Measurements from ENCODE around the gene FAM83C. TPM values are rescaled to one million over a fixed set of nuclear protein-coding genes. Genes with fewer than 3 reads are reported as not detected.

FAM83C gene
- total and polyA plus RNA-seq, 9 of the 15 experiments (the other 6 are each of a cell fraction or from before 2014, with no cell fraction given): not detected

GRCh38 chr20:35285806-35286076 is 6.5 kb downstream of the FAM83C start (continued):
- TF ChIP-seq CAMTA2 (CRISPR knock-in tag; conservative IDR thresholded peaks at IDR 0.05) (no peak), ZNF316 (IDR thresholded peaks at IDR 0.05) (peak; percentile 100), ATF1 (CRISPR knock-in tag; IDR thresholded peaks at IDR 0.05) (peak; percentile 40; the same call in 1 of the 2 replicates), ATF1 (tag; IDR thresholded peaks at IDR 0.05) (peak; percentile 97), BACH1 (tag; IDR thresholded peaks at IDR 0.05) (peak; percentile 84; the same call in 1 of the 2 replicates), HLTF (IDR thresholded peaks at IDR 0.05) (no peak), RHOXF2B (CRISPR knock-in tag; conservative IDR thresholded peaks at IDR 0.05) (no peak), KHSRP (IDR thresholded peaks at IDR 0.05) (peak; percentile 93), NCOA1 (IDR thresholded peaks at IDR 0.05; ENCODE audit: low read depth) (peak; percentile 96), KDM1A (IDR thresholded peaks at IDR 0.05) (peak; percentile 59 to 75; a peak in 2 of 4 replicates), IRF1 (CRISPR knock-in tag; IDR thresholded peaks at IDR 0.05; ENCODE audit: borderline replicate concordance) (no peak), PHF20 (IDR thresholded peaks at IDR 0.05; ENCODE audit: partially characterized antibody) (peak; percentile 7), ZNF354B (CRISPR knock-in tag; IDR thresholded peaks at IDR 0.05) (no peak), HNRNPH1 (optimal IDR thresholded peaks at IDR 0.05; ENCODE audit: low read depth, low read length) (no peak), NFIC (IDR thresholded peaks at IDR 0.05) (0 out of 2 replicates have a peak, but pooled peaks have one; percentile 16), MTA3 (IDR thresholded peaks at IDR 0.05; ENCODE audit: borderline replicate concordance) (peak; percentile 96; the same call in 1 of the 2 replicates), MAFF (IDR thresholded peaks at IDR 0.05; ENCODE audit: low read length) (peak; percentile 97), ZNF175 (CRISPR knock-in tag; IDR thresholded peaks at IDR 0.05; ENCODE audit: low read depth) (0 out of 2 replicates have a peak, but pooled peaks have one; percentile 1), C11orf30 (IDR thresholded peaks at IDR 0.05; ENCODE audit: low read depth) (peak; percentile 100), SMARCA4 (IDR thresholded peaks at IDR 0.05) (peak; percentile 78), NUFIP1 (IDR thresholded peaks at IDR 0.05; ENCODE audit: partially characterized antibody) (peak; percentile 83), POLR2B (IDR thresholded peaks at IDR 0.05; ENCODE audit: low read depth, partially characterized antibody) (peak; percentile 29)
- TF ChIP-seq, protein P1, sequence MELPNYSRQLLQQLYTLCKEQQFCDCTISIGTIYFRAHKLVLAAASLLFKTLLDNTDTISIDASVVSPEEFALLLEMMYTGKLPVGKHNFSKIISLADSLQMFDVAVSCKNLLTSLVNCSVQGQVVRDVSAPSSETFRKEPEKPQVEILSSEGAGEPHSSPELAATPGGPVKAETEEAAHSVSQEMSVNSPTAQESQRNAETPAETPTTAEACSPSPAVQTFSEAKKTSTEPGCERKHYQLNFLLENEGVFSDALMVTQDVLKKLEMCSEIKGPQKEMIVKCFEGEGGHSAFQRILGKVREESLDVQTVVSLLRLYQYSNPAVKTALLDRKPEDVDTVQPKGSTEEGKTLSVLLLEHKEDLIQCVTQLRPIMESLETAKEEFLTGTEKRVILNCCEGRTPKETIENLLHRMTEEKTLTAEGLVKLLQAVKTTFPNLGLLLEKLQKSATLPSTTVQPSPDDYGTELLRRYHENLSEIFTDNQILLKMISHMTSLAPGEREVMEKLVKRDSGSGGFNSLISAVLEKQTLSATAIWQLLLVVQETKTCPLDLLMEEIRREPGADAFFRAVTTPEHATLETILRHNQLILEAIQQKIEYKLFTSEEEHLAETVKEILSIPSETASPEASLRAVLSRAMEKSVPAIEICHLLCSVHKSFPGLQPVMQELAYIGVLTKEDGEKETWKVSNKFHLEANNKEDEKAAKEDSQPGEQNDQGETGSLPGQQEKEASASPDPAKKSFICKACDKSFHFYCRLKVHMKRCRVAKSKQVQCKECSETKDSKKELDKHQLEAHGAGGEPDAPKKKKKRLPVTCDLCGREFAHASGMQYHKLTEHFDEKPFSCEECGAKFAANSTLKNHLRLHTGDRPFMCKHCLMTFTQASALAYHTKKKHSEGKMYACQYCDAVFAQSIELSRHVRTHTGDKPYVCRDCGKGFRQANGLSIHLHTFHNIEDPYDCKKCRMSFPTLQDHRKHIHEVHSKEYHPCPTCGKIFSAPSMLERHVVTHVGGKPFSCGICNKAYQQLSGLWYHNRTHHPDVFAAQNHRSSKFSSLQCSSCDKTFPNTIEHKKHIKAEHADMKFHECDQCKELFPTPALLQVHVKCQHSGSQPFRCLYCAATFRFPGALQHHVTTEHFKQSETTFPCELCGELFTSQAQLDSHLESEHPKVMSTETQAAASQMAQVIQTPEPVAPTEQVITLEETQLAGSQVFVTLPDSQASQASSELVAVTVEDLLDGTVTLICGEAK (IDR thresholded peaks at IDR 0.05): peak; percentile 51
- TF ChIP-seq, protein P1 (CRISPR knock-in tag; IDR thresholded peaks at IDR 0.05): no peak
